Measurements from ENCODE around the gene FHDC1.

FHDC1 gene

GRCh38 chr4:152953514-152953913, 17.4 kb downstream of the FHDC1 start:
- peaks cover 24% of the 10 kb centered on the region for H3K27me3 ChIP-seq (ENCODE audit: control insufficient read depth, low read length)
- H3K79me2 ChIP-seq (ENCODE audit: control insufficient read depth, low read length): no peaks in the 10 kb centered on the region
- H4K20me1 ChIP-seq (ENCODE audit: control insufficient read depth, insufficient read depth, low read depth, low read length): no peaks in the 10 kb centered on the region
- H3K27ac ChIP-seq (ENCODE audit: low read depth, low read length): no peak overlapping the region
- no peaks in the 10 kb centered on the region for H3K4me1 ChIP-seq (ENCODE audit: control insufficient read depth, low read length)
- no peak overlapping the region for H3K4me3 ChIP-seq (ENCODE audit: low read length)
- H3F3A ChIP-seq (ENCODE audit: control insufficient read depth, insufficient read depth): no peaks in the 10 kb centered on the region
- TF ChIP-seq EZH2phosphoT487 (IDR thresholded peaks at IDR 0.05; ENCODE audit: borderline replicate concordance, low read length) (no peak), CTCF (IDR thresholded peaks at IDR 0.05; ENCODE audit: low read depth, low read length, poor library complexity, severe bottlenecking) (no peak)
- no peaks in the 10 kb centered on the region for H3K9me2 ChIP-seq (replicated peaks; ENCODE audit: control insufficient read depth, low read length)
- H3K36me3 ChIP-seq (ENCODE audit: control insufficient read depth, low read length): no peaks in the 10 kb centered on the region
- no peaks in the 10 kb centered on the region for H3K9me3 ChIP-seq (ENCODE audit: control insufficient read depth, insufficient read depth, low read length)
- no peak overlapping the region for H3K4me2 ChIP-seq (ENCODE audit: low read length)

- Histone ChIP-seq H4K20me1 (ENCODE audit: control insufficient read depth, insufficient read depth, low read depth, low read length) (no peaks in the 10 kb centered on the region), H3K27me3 (ENCODE audit: control insufficient read depth, low read length) (peaks cover 30% of the 10 kb centered on the region), H3K4me3 (ENCODE audit: low read length) (no peak overlapping the region), H3K4me1 (ENCODE audit: control insufficient read depth, low read length) (no peaks in the 10 kb centered on the region), H3F3A (ENCODE audit: control insufficient read depth, insufficient read depth) (no peaks in the 10 kb centered on the region), H3K79me2 (ENCODE audit: control insufficient read depth, low read length) (no peaks in the 10 kb centered on the region), H3K27ac (ENCODE audit: low read depth, low read length) (no peak overlapping the region), H3K4me2 (ENCODE audit: low read length) (no peak overlapping the region), H3K9me2 (replicated peaks; ENCODE audit: control insufficient read depth, low read length) (no peaks in the 10 kb centered on the region), H3K9me3 (ENCODE audit: control insufficient read depth, insufficient read depth, low read length) (no peaks in the 10 kb centered on the region), H3K36me3 (ENCODE audit: control insufficient read depth, low read length) (no peaks in the 10 kb centered on the region)
- TF ChIP-seq CTCF (IDR thresholded peaks at IDR 0.05; ENCODE audit: low read depth, low read length, poor library complexity, severe bottlenecking): no peak
- TF ChIP-seq EZH2phosphoT487 (IDR thresholded peaks at IDR 0.05; ENCODE audit: borderline replicate concordance, low read length): no peak
These were observed 18.6 kb downstream of the FHDC1 start for GRCh38 chr4:152954741-152955140.

GRCh38 chr4:152956147-152956546, 20.0 kb downstream of the FHDC1 start:
- no peak overlapping the region for H3K27ac ChIP-seq (ENCODE audit: low read depth, low read length)

More at GRCh38 chr4:152956147-152956546, 20.0 kb downstream of the FHDC1 start:
- H3K79me2 ChIP-seq (ENCODE audit: control insufficient read depth, low read length): no peaks in the 10 kb centered on the region
- H3K9me2 ChIP-seq (replicated peaks; ENCODE audit: control insufficient read depth, low read length): no peaks in the 10 kb centered on the region
- no peak for TF ChIP-seq CTCF (IDR thresholded peaks at IDR 0.05; ENCODE audit: low read depth, low read length, poor library complexity, severe bottlenecking)
- no peak for TF ChIP-seq EZH2phosphoT487 (IDR thresholded peaks at IDR 0.05; ENCODE audit: borderline replicate concordance, low read length)
- no peak overlapping the region for H3K4me3 ChIP-seq (ENCODE audit: low read length)
- no peaks in the 10 kb centered on the region for H3F3A ChIP-seq (ENCODE audit: control insufficient read depth, insufficient read depth)
- H3K27me3 ChIP-seq (ENCODE audit: control insufficient read depth, low read length): peaks cover 23% of the 10 kb centered on the region
- no peaks in the 10 kb centered on the region for H4K20me1 ChIP-seq (ENCODE audit: control insufficient read depth, insufficient read depth, low read depth, low read length)
- no peaks in the 10 kb centered on the region for H3K4me1 ChIP-seq (ENCODE audit: control insufficient read depth, low read length)
- H3K4me2 ChIP-seq (ENCODE audit: low read length): no peak overlapping the region
- H3K36me3 ChIP-seq (ENCODE audit: control insufficient read depth, low read length): no peaks in the 10 kb centered on the region
- H3K9me3 ChIP-seq (ENCODE audit: control insufficient read depth, insufficient read depth, low read length): no peaks in the 10 kb centered on the region
